Camera-type eye (tissue), 1 donor: ENCODE measurements around the gene PCDHA3. TPM values are rescaled to one million over a fixed set of nuclear protein-coding genes. Genes with fewer than 3 reads are reported as not detected.

Experiments used
- total RNA-seq: library from RNA; depleted of rRNA; stranded (reverse); fragments of >200 nt; gene quantifications from one replicate; pipeline ENCODE4 v1.2.3, GENCODE V29; 2014

The PCDHA3 gene
- 4.6 TPM for total RNA-seq

GRCh38 chr5:140800816-140801493 is at the start of gene PCDHA3:
Gene PCDHA3, plus strand, starts transcription at chr5:140801057.

DNA sequence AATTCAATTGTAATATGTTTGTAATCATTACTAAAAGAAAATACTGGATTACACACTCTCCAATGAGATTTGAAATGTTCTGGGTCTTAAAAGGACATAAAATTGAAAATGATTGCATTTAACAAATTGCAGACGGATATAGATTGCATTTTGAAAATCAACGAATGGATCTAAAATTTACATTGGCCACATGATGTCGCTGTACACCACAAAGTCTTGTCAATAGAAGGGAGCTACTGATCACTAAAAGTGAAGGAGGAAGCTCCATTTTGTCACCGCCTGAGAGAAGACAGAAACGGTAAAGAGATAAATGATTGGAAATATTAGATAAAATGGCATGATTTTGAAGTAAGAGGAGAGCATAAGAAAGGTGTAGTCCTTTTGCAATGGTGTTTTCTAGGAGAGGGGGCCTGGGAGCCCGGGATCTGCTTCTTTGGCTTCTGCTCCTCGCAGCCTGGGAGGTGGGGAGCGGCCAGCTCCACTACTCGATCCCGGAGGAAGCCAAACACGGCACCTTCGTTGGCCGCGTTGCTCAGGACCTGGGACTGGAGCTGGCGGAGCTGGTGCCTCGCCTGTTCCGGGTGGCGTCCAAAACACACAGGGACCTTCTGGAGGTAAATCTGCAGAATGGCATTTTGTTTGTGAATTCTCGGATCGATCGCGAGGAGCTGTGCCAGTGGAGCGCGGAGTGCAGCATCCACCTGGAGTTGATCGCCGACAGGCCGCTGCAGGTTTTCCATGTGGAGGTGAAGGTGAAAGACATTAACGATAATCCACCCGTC is 14.8 kb upstream of the PCDHA3 start, which contains the start of gene PCDHA1:
Gene PCDHA1 (plus strand): TSS at position 236 of the 782 bp plus-strand sequence.

GRCh38 chr5:140794595-140795258 is 6.1 kb upstream of the PCDHA3 start, which contains the start of gene PCDHA2:
Gene PCDHA2, plus strand, starts transcription at chr5:140794852.

DNA sequence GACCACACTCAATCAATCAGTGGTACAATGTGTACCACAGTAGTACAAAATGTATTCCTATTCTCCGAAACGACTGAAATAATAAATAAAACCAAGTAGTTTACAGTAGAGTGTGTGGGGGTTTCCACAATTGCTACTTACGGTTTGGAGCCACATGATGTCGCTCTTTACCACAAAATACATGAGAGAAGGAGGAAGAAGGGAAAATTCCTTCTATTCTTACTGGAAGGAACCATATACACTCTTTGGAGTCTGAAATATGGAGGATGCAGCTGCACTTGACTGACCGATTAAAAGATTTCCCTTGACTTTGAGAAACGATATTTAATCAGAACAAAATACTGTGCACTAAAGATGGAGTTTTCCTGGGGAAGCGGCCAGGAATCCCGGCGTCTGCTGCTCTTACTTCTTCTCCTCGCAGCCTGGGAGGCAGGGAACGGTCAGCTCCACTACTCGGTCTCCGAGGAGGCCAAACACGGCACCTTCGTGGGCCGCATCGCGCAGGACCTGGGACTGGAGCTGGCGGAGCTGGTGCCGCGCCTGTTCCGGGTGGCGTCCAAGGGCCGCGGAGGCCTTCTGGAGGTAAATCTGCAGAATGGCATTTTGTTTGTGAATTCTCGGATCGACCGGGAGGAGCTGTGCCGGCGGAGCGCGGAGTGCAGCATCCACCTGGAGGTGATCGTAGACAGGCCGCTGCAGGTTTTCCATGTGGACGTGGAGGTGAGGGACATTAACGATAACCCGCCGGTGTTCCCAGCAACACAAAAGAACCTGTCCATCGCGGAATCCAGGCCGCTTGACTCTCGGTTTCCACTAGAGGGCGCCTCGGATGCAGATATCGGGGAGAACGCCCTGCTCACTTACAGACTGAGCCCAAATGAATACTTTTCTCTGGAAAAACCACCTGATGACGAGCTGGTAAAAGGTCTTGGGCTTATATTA is 6.2 kb downstream of the PCDHA3 start, which contains the start of gene PCDHA4:
Gene PCDHA4 (plus strand): TSS at position 235 of the 942 bp plus-strand sequence.

DNA sequence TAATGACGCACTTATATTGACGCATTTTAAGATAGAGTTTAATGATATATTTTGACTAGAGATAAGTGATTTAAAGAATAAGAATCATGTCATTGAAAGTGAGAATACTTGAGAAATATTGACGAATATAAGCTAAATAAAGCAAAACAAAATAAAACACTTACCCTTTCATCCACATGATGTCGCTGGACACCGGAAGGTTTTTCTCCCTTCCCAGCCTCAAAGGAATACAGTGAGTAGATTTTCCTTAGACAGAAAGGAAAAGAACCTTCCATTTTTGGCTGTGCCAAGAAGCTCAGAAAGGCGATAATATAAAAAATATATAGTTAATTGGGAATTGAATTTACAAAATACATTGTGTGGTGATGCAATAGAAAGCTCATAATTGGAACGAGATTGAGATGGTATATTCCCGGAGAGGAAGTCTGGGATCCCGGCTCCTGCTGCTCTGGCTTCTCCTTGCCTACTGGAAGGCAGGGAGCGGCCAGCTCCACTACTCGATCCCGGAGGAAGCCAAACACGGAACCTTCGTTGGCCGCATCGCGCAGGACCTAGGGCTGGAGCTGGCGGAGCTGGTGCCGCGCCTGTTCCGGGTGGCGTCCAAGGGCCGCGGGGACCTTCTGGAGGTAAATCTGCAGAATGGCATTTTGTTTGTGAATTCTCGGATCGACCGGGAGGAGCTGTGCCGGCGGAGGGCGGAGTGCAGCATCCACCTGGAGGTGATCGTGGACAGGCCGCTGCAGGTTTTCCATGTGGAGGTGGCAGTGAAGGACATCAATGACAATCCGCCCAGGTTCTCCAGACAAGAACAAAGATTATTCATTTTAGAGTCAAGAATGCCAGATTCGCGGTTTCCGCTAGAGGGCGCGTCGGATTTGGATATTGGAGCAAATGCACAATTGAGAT is 20.8 kb downstream of the PCDHA3 start, which contains the start of gene PCDHA5:
Gene PCDHA5 (plus strand): TSS at position 239 of the 906 bp plus-strand sequence.

DNA sequence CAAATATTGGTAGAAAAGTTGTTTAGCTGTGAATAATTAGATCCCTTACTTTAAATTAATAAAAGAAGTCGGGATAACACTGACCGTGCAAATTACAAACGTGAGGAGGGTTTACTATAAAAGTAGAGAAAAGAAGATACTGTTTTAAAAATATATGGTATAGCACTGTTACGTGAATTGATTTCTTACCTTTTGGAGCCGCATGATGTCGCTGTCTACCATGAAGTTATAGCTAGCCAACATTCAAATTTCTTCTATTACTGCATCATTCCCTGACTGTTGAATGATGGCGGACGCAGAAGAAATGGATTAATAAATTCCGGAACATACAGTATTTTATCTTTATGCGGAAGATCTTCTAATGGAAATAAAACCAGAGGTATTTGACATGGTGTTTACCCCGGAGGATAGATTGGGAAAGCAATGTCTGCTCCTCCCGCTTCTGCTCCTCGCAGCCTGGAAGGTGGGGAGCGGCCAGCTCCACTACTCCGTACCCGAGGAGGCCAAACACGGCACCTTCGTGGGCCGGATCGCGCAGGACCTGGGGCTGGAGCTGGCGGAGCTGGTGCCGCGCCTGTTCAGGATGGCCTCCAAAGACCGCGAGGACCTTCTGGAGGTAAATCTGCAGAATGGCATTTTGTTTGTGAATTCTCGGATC is 27.0 kb downstream of the PCDHA3 start, which contains the start of gene PCDHA6:
Gene PCDHA6 (plus strand): TSS at position 257 of the 658 bp plus-strand sequence. CDS start 132 bp downstream, at position 389.

DNA sequence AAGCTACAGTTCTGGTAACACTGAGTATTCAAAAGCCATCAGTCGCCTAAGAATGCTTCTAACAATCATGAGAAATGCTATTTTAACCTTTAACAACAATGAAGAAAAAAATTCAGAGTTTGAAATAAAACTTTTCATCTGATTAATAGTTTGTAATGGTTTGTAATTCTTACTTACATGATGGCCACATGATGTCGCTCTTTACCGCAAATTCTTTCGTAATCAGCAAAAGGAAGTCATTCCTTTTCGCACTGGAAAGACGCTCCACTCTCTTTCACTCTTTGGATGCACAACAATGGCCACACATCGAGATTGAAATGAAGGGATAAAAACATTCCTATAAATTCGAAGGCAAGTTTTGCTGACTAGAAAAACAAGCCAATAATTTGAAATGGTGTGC is 33.1 kb downstream of the PCDHA3 start, which contains the start of gene PCDHA7:
Gene PCDHA7 (plus strand): TSS at position 277 of the 400 bp plus-strand sequence. CDS start 115 bp downstream, at position 392.

GRCh38 chr5:140840978-140841962 is 40.4 kb downstream of the PCDHA3 start, which contains the start of gene PCDHA8:
Gene PCDHA8, plus strand, starts transcription at chr5:140841187. Its CDS starts 135 bp downstream, at chr5:140841322.

GRCh38 chr5:140848139-140849102 is 47.6 kb downstream of the PCDHA3 start, which contains the start of gene PCDHA9:
Gene PCDHA9, plus strand, starts transcription at chr5:140848382. Its CDS starts 114 bp downstream, at chr5:140848496.

Other genes starting within 250 kb of the PCDHA3 start
- gene SRA1, start 243.6 kb upstream of the PCDHA3 start, total RNA-seq: 20.5 TPM
- gene APBB3, start 236.5 kb upstream of the PCDHA3 start, total RNA-seq: 50.0 TPM
- gene SLC35A4, start 236.2 kb upstream of the PCDHA3 start, total RNA-seq: 12.8 TPM
- gene CD14, start 167.9 kb upstream of the PCDHA3 start, total RNA-seq: 22.0 TPM
- 54.8 TPM for gene TMCO6, start 161.6 kb upstream of the PCDHA3 start, total RNA-seq
- 31.1 TPM for gene NDUFA2, start 153.4 kb upstream of the PCDHA3 start, total RNA-seq
- gene IK, start 153.2 kb upstream of the PCDHA3 start, total RNA-seq: 134 TPM
- gene WDR55, start 136.2 kb upstream of the PCDHA3 start, total RNA-seq: 16.2 TPM
- gene DND1, start 127.5 kb upstream of the PCDHA3 start, total RNA-seq: 0.60 TPM
- gene HARS1, start 109.7 kb upstream of the PCDHA3 start, total RNA-seq: 45.3 TPM
- gene HARS2, start 109.6 kb upstream of the PCDHA3 start, total RNA-seq: 35.0 TPM
- 37.4 TPM for gene ZMAT2, start 100.6 kb upstream of the PCDHA3 start, total RNA-seq
- gene PCDHA1, start 14.9 kb upstream of the PCDHA3 start, total RNA-seq: 0.71 TPM
- 2.4 TPM for gene PCDHA2, start 6.2 kb upstream of the PCDHA3 start, total RNA-seq
- 7.1 TPM for gene PCDHA4, start 6.0 kb downstream of the PCDHA3 start, total RNA-seq
- gene PCDHA5, start 20.6 kb downstream of the PCDHA3 start, total RNA-seq: 2.9 TPM
- gene PCDHA6, start 26.9 kb downstream of the PCDHA3 start, total RNA-seq: 5.6 TPM
- gene PCDHA7, start 33.2 kb downstream of the PCDHA3 start, total RNA-seq: 3.6 TPM
- 3.6 TPM for gene PCDHA8, start 40.1 kb downstream of the PCDHA3 start, total RNA-seq
- 4.6 TPM for gene PCDHA9, start 47.3 kb downstream of the PCDHA3 start, total RNA-seq
- gene PCDHA10, start 54.8 kb downstream of the PCDHA3 start, total RNA-seq: 4.6 TPM
- gene PCDHA11, start 67.9 kb downstream of the PCDHA3 start, total RNA-seq: 8.9 TPM
- gene PCDHA12, start 74.3 kb downstream of the PCDHA3 start, total RNA-seq: 5.1 TPM
- gene PCDHA13, start 81.1 kb downstream of the PCDHA3 start, total RNA-seq: 9.7 TPM
- gene PCDHAC1, start 125.2 kb downstream of the PCDHA3 start, total RNA-seq: 7.6 TPM
- gene PCDHAC2, start 165.4 kb downstream of the PCDHA3 start, total RNA-seq: 39.0 TPM